ENCODE results near the gene DOK7.

Gene DOK7

DNA sequence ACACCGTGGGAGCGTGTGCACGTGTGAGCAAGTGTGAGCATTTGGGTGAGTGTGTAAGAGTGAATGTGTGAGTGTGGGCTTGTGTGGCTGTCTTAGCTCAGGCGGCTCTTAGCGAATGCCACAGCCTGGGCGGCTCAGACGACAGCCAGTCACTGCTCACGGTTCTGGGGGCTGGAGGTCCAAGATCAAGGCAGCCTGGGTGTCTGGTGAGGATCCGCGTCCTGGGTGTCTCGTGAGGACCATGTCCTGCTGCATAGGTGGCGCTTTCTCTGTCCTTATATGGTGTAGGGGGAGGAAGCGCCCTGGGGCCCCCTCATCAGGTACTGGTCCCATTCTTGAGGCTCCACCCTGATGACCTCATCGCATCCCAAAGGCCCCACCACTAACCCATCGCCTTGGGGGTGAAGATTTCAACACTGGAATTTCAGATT lies 4.5 kb downstream of the DOK7 start:
- H3K4me1 Mint-ChIP-seq (ENCODE audit: low read depth), result no peaks in the 10 kb centered on the region
- no peaks in the 10 kb centered on the region for H3K36me3 Mint-ChIP-seq (ENCODE audit: low read depth)
- intact Hi-C loops (cut with micrococcal nuclease), result no loop called here
- no peaks in the 10 kb centered on the region for H3K9me3 Mint-ChIP-seq
- no peak overlapping the region for H3K27ac Mint-ChIP-seq
- no peak overlapping the region for H3K4me3 Mint-ChIP-seq
- peaks cover 31% of the 10 kb centered on the region for H3K27me3 Mint-ChIP-seq

GRCh38 chr4:3468154-3468553 lies 5.0 kb downstream of the DOK7 start:
- intact Hi-C loops (cut with micrococcal nuclease), result no loop called here
- H3K4me3 Mint-ChIP-seq, result no peak overlapping the region
- no peaks in the 10 kb centered on the region for H3K4me1 Mint-ChIP-seq (ENCODE audit: low read depth)
- no peaks in the 10 kb centered on the region for H3K36me3 Mint-ChIP-seq (ENCODE audit: low read depth)
- peaks cover 26% of the 10 kb centered on the region for H3K27me3 Mint-ChIP-seq
- no peak overlapping the region for H3K27ac Mint-ChIP-seq
- no peaks in the 10 kb centered on the region for H3K9me3 Mint-ChIP-seq

GRCh38 chr4:3468804-3469203 lies 5.7 kb downstream of the DOK7 start:
- Mint-ChIP-seq H3K36me3 (ENCODE audit: low read depth) (no peaks in the 10 kb centered on the region), H3K27ac (no peak overlapping the region), H3K27me3 (peaks cover 23% of the 10 kb centered on the region), H3K4me3 (no peak overlapping the region), H3K9me3 (no peaks in the 10 kb centered on the region), H3K4me1 (ENCODE audit: low read depth) (no peaks in the 10 kb centered on the region)
- intact Hi-C loops (cut with micrococcal nuclease), result no loop called here

DNA sequence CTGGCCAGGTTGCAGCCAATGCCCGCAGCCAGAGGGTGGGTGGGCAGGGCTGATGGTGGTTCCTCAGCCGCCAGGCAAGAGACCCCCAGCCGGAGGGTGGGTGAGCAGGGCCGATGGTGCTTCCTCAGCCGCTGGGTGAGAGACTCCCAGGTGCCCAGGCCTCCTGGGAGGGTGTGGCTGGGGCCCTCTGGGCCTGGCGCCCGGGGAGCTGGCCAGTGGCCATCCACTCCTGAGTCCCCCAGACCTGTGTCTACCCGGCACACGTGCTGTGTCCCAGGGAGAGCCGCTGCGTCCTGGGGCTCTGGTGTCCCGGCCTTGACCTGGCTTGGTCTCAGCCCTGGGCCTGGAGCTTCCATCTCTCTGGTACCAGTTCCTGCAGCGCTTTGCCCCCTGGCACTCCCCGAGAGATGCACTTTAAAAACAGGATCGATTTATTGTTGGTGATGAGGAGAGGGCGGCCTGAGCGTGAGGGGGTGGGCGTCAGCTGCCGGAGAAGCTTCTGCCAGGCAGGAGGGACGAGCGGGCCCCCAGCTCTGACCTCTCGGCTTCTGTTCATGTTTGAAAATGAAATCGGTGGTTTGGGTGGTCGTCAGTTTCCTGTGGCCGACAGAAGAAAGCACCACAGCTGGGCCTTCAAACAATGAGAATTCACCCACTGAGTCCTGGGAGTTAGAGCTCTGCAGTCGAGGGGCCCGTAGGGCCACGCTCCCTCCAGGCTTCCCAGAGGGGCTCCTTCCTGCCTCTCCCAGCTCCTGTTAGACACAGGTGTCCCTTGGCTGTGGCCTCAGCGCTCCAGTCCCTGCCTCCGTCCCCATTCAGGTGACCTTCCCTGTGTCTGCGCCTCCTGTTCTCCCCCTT lies 6.5 kb downstream of the DOK7 start:
- H3K36me3 Mint-ChIP-seq (ENCODE audit: low read depth), result no peaks in the 10 kb centered on the region
- no peak overlapping the region for H3K4me3 Mint-ChIP-seq
- peaks cover 16% of the 10 kb centered on the region for H3K27me3 Mint-ChIP-seq
- H3K4me1 Mint-ChIP-seq (ENCODE audit: low read depth), result no peaks in the 10 kb centered on the region
- intact Hi-C loops (cut with micrococcal nuclease), result no loop called here
- H3K27ac Mint-ChIP-seq, result no peak overlapping the region
- no peaks in the 10 kb centered on the region for H3K9me3 Mint-ChIP-seq

- no peak overlapping the region for H3K4me3 Mint-ChIP-seq
- no peaks in the 10 kb centered on the region for H3K4me1 Mint-ChIP-seq (ENCODE audit: low read depth)
- no peaks in the 10 kb centered on the region for H3K9me3 Mint-ChIP-seq
- H3K27ac Mint-ChIP-seq, result no peak overlapping the region
- H3K36me3 Mint-ChIP-seq (ENCODE audit: low read depth), result no peaks in the 10 kb centered on the region
- intact Hi-C loops (cut with micrococcal nuclease), result no loop called here
- peaks cover 8% of the 10 kb centered on the region for H3K27me3 Mint-ChIP-seq
Observed at GRCh38 chr4:3470244-3471097, 7.4 kb downstream of the DOK7 start.

DNA sequence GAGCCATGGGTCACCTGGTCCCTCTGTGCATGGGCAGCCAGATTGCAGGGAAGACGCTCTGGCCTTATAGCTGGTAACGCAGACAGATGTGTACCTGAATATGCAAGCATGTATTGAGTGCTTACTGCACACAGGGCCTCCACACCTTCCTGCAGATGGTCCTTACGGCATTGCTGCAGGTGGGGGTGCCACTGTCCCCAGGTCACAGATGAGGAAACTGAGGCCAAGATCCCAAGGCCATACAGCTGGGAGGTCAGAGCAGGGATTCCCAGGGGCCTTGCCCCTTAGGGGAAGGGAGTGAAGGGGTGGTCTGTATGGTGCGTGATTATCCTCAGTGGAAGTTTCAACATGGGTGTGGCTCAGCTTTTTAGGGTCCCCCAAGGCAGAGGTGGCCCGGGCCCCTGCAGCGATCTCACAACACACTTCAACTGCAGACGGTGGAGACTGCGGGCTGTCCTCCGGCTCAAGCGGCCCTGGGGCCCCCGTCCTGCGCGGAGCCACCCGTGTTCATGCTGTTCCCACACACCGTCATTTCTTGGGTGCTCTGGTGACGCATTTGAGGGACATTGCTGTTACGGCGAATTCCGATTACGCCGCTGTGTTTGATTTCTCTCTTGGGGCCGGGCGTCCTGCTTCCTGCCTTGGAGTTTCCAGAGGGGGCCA lies 8.1 kb downstream of the DOK7 start:
- Mint-ChIP-seq H3K9me3 (no peaks in the 10 kb centered on the region), H3K27me3 (peaks cover 6% of the 10 kb centered on the region), H3K27ac (no peak overlapping the region), H3K36me3 (ENCODE audit: low read depth) (no peaks in the 10 kb centered on the region), H3K4me1 (ENCODE audit: low read depth) (no peaks in the 10 kb centered on the region), H3K4me3 (no peak overlapping the region)
- intact Hi-C loops (cut with micrococcal nuclease), result no loop called here

- H3K36me3 Mint-ChIP-seq (ENCODE audit: low read depth), result no peaks in the 10 kb centered on the region
- no peak overlapping the region for H3K4me3 Mint-ChIP-seq
- peaks cover 8% of the 10 kb centered on the region for H3K27me3 Mint-ChIP-seq
- intact Hi-C loops (cut with micrococcal nuclease), result no loop called here
- no peaks in the 10 kb centered on the region for H3K9me3 Mint-ChIP-seq
- no peaks in the 10 kb centered on the region for H3K4me1 Mint-ChIP-seq (ENCODE audit: low read depth)
- H3K27ac Mint-ChIP-seq, result no peak overlapping the region
Observed at GRCh38 chr4:3471886-3472285, 8.8 kb downstream of the DOK7 start.

GRCh38 chr4:3472411-3473141 lies 9.5 kb downstream of the DOK7 start:
- Mint-ChIP-seq H3K27me3 (peaks cover 10% of the 10 kb centered on the region), H3K36me3 (ENCODE audit: low read depth) (no peaks in the 10 kb centered on the region), H3K27ac (no peak overlapping the region), H3K4me1 (ENCODE audit: low read depth) (no peaks in the 10 kb centered on the region), H3K4me3 (no peak overlapping the region), H3K9me3 (no peaks in the 10 kb centered on the region)
- intact Hi-C loops (cut with micrococcal nuclease), result no loop called here

GRCh38 chr4:3473181-3473950 lies 10.3 kb downstream of the DOK7 start:
- Mint-ChIP-seq H3K9me3 (no peaks in the 10 kb centered on the region), H3K4me1 (ENCODE audit: low read depth) (no peaks in the 10 kb centered on the region), H3K36me3 (ENCODE audit: low read depth) (no peaks in the 10 kb centered on the region), H3K27ac (no peak overlapping the region), H3K27me3 (peaks cover 13% of the 10 kb centered on the region), H3K4me3 (no peak overlapping the region)
- intact Hi-C loops (cut with micrococcal nuclease), result no loop called here

DNA sequence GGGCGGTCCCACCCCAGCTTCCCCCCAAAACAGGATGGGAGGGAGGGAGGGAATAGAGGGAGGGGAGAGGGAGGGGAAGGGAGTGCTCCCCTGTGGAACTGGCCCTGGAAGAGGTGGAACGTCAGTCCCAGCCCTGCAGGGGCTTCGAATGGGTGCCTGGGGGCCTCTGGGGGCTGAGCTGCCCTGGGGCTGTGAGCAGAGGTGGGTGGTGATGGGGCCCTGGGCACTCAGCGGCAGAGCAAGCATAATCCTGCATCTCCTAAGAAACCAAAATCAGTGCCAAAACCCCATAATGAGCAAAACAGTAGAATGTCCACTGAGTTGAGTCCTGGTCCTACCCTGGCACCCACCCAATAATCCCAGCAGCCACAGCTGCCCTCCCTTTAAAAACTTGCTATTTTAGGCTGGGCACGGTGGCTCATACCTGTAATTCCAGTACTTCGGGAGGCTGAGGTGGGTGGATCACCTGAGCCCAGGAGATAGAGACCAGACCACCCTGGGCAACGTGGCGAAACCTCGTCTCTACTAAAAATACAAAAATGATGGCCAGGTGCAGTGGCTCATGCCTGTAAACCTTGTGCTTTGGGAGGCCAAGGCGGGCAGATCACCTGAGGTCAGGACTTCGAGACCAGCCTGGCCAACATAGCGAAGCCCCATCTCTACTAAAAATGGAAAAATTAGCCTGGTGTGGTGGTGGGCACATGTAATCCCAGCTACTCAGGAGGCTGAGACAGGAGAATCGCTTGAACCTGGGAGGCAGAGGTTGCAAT lies 11.1 kb downstream of the DOK7 start:
- no peaks in the 10 kb centered on the region for H3K9me3 Mint-ChIP-seq
- no peaks in the 10 kb centered on the region for H3K4me1 Mint-ChIP-seq (ENCODE audit: low read depth)
- H3K27ac Mint-ChIP-seq, result no peak overlapping the region
- peaks cover 13% of the 10 kb centered on the region for H3K27me3 Mint-ChIP-seq
- no peak overlapping the region for H3K4me3 Mint-ChIP-seq
- H3K36me3 Mint-ChIP-seq (ENCODE audit: low read depth), result no peaks in the 10 kb centered on the region
- intact Hi-C loops (cut with micrococcal nuclease), result no loop called here

DNA sequence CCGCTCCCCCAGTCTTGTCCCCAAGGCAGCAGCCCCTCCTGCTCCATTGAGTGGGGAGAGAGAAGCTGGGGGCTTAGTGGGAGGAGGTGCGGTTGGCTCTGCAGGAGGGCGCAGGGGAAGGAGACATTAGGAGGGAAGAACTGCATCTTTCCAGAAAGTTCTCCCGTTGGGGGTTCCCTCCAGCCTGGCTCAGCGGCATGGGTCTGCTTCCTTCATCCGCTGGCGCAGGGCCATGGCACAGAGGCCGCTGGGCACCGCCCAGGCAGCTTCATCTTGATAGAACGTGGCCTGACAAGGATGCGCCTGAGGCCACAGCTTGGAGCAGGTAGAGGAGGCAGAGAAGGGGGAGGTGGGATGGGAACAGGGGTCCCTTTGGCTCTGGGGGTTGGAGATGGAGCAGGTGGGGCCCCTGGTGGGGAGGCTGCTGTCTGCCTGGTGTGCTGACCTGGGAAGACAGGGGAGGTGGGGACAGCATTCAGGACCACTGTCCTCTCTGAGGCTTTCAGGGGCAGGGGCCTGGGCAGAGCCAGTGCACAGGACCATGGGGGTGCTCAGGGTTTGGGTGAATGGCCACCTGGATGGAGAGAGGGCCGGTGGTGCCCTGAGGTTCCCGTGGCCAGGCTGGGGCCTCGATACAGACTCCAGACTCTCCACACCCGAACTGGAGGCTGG lies 12.1 kb downstream of the DOK7 start:
- H3K9me3 Mint-ChIP-seq, result no peaks in the 10 kb centered on the region
- peaks cover 16% of the 10 kb centered on the region for H3K27me3 Mint-ChIP-seq
- no peaks in the 10 kb centered on the region for H3K36me3 Mint-ChIP-seq (ENCODE audit: low read depth)
- intact Hi-C loops (cut with micrococcal nuclease), result no loop called here
- no peak overlapping the region for H3K27ac Mint-ChIP-seq
- no peaks in the 10 kb centered on the region for H3K4me1 Mint-ChIP-seq (ENCODE audit: low read depth)
- H3K4me3 Mint-ChIP-seq, result no peak overlapping the region

DNA sequence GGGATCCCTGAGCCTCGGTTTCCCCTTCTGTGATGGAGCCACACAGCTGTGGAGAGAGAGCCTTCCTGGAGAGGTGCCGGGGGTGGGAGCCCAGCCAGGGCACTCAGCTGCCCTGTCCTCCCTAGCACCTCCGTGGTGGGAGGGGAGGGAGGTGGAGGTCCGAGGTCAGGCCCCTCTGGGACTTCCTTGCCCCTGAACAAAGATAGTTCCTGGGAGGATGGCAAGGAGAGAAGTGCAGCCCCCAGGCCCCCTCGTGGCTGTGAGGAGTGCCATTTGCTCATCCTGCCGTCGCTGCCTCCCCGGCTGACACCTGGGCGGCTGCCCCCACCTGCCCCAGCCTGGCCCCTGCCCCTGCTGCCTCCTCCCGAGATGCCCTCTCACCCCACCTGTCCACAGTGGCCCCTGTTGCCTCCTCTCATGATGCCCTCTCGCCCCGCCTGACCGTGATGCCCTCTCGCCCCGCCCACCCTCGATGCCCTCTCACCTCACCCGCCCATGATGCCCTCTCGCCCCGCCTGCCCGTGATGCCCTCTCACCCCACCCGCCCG lies 12.7 kb downstream of the DOK7 start:
- H3K27ac Mint-ChIP-seq, result no peak overlapping the region
- H3K36me3 Mint-ChIP-seq (ENCODE audit: low read depth), result no peaks in the 10 kb centered on the region
- no peaks in the 10 kb centered on the region for H3K4me1 Mint-ChIP-seq (ENCODE audit: low read depth)
- intact Hi-C loops (cut with micrococcal nuclease), result no loop called here
- no peaks in the 10 kb centered on the region for H3K9me3 Mint-ChIP-seq
- no peak overlapping the region for H3K4me3 Mint-ChIP-seq
- peaks cover 20% of the 10 kb centered on the region for H3K27me3 Mint-ChIP-seq
